Measurements from ENCODE around the gene TMEM80.

TMEM80 gene

GRCh38 chr11:748007-748359, 52.4 kb downstream of the TMEM80 start:
- no peak for DNase-seq

- DNase-seq, result no peak
These were observed 54.1 kb downstream of the TMEM80 start for GRCh38 chr11:749731-750130.
